ENCODE data around the gene WDR33. TPM values are rescaled to one million over a fixed set of nuclear protein-coding genes. Genes with fewer than 3 reads are reported as not detected.

Gene WDR33
- total RNA-seq = 10 to 100 TPM; 54.5 to 79.8 (median 76.2) TPM
- 70.7 TPM for total RNA-seq (2013)
- total RNA-seq = 132 to 256 (median 164) reads per million in 29 experiments

DNA sequence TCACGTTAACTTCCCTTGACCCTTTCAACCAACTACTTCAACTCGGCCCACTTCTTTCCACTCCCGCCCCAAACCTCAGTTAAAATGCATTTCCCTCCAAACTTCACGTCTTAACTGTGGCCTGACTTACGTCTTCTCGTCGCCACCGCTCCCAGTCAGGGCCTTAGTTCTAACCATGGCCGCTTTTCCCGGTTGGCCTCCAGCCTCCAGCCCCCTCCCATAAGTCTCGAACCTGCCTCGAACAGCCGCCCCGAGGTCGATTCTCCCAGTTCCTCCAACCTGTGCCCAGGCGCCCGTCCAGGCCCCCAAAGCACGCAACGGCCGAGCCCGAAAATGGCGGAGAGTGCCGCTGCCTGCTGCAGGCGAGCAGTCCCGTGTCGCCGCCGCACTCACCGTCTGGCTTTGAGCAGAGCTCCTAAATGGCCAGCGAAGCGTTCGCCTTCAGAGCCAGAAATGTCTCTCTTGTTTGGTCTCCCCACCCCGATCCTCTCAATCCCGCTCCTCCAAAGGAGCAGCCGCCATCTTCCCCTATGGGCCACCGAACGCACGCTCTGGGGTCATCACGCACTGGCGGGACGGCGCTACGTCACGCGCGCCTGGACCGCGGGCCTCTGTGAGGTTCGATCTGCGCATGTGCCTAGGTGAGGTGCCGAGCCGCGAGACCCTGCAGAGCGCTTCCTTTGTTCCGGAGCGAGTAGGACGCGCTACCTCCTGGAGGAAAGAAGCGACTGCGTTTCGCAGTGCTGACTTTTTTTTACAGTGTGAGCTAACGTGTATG lies at the start of gene WDR33:
Gene WDR33, minus strand, starts transcription at position 553 of the 778 bp plus-strand sequence. CDS start 40,190 bp downstream, outside the sequence.
- Histone ChIP-seq H3K4me3 (ENCODE audit: control insufficient read depth in 1 of 2, extremely low read depth in 1 of 2, low read length in 1 of 2) (peak within 1 kb of the TSS; percentile 91 to 96), H3K36me3 (ENCODE audit: control insufficient read depth in 2 of 2, extremely low read depth in 1 of 2, insufficient read depth in 1 of 2, low read length in 1 of 2) (no peaks in the 10 kb centered on the region), H3K27me3 (replicated peaks in 1 of 2; ENCODE audit: control insufficient read depth in 2 of 2, extremely low read depth in 1 of 2, insufficient read depth in 2 of 2, low read length in 1 of 2) (no peaks in the 10 kb centered on the region), H3K27ac (ENCODE audit: low read length) (peak within 1 kb of the TSS; percentile 99), H3K9me3 (no peaks in the 10 kb centered on the region), H3K4me1 (ENCODE audit: control insufficient read depth in 1 of 2, extremely low read depth in 1 of 2, insufficient read depth in 2 of 2, low read length in 2 of 2) (peaks cover 18 to 35% of the 10 kb centered on the region in 2 experiments)
- peak; percentile 96 to 99 (median 98) for ATAC-seq (replicated peaks in 1 of 4)
- CTCF ChIA-PET = interaction anchor here (0.6 to 4.1 kb wide), 6 partner anchors 19 to 285 kb away, joined by 3 to 9 read pairs (median 6); partner anchors contain the start of gene POLR2D (in 1 of the 2)
- peaks cover 2 to 4% of the 10 kb centered on the region in 2 donors for H3K27me3 Mint-ChIP-seq
- POLR2A ChIA-PET = interaction anchor here (0.5 to 1.4 kb wide), 2 partner anchors 12 to 108 kb away, joined by 3 to 10 read pairs; no protein-coding TSS in a partner anchor
- H3K27ac Mint-ChIP-seq = peak within 1 kb of the TSS; percentile 97 to 98
- H3K9me3 Mint-ChIP-seq = no peaks in the 10 kb centered on the region
- WGBS (ENCODE audit: insufficient coverage) = under 1% methylated on average over 59 of the region's 62 CpGs
- DNase-seq = peak; percentile 86 to 97 (median 92)
- peaks cover 9% of the 10 kb centered on the region for H3K36me3 Mint-ChIP-seq
- H3K4me3 Mint-ChIP-seq = peak within 1 kb of the TSS; percentile 95 to 100 (median 98)
- peaks cover 46 to 63% (median 58%) of the 10 kb centered on the region in 3 donors for H3K4me1 Mint-ChIP-seq

DNA sequence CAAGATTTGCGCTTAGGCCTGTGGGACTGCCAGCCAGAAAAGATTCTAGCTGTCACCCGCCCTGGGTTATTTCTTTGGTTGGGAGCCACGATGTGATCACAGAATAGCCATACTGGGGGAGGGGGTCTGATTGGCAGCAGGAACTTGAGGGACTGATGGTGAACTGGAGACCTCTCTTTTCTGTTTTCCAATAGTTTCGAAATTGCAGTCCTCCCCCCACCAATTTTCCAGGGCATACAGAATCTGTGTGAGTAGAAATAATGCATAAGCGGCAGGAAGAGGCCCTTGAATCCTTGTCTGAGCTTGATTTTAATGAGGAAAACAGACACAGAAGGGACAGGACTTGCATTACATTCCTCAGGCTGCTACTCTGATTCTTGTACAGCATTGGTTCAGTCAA lies 49.2 kb upstream of the WDR33 start:
- Mint-ChIP-seq H3K4me3 (no peak overlapping the region), H3K27me3 (no peaks in the 10 kb centered on the region), H3K27ac (peak overlapping the region in 1 of 2 donors; percentile 62), H3K36me3 (peaks cover 21% of the 10 kb centered on the region), H3K4me1 (peaks cover 28 to 35% (median 31%) of the 10 kb centered on the region in 3 donors), H3K9me3 (no peaks in the 10 kb centered on the region)
- no peak for ATAC-seq (replicated peaks in 1 of 4)
- Histone ChIP-seq H3K27me3 (replicated peaks in 1 of 2; ENCODE audit: control insufficient read depth in 2 of 2, extremely low read depth in 1 of 2, insufficient read depth in 2 of 2, low read length in 1 of 2) (no peaks in the 10 kb centered on the region), H3K9me3 (no peaks in the 10 kb centered on the region), H3K36me3 (ENCODE audit: control insufficient read depth in 2 of 2, extremely low read depth in 1 of 2, insufficient read depth in 1 of 2, low read length in 1 of 2) (peaks cover 0 to 24% of the 10 kb centered on the region in 2 donors), H3K27ac (ENCODE audit: low read length) (no peak overlapping the region), H3K4me1 (ENCODE audit: control insufficient read depth in 1 of 2, extremely low read depth in 1 of 2, insufficient read depth in 2 of 2, low read length in 2 of 2) (peaks cover 3 to 42% of the 10 kb centered on the region in 2 experiments), H3K4me3 (ENCODE audit: control insufficient read depth in 1 of 2, extremely low read depth in 1 of 2, low read length in 1 of 2) (no peak overlapping the region)
- no peak for DNase-seq
- 100% methylated on average over 1 of the region's 5 CpGs for WGBS (ENCODE audit: insufficient coverage)
- ChIA-PET POLR2A (interaction anchor here in 1 of 2 donors (0.6 kb wide), 1 partner anchor 173 kb away, joined by 3 read pairs; no protein-coding TSS in a partner anchor), CTCF (interaction anchor here in 1 of 2 donors (0.7 kb wide), 1 partner anchor 780 kb away, joined by 4 read pairs; no protein-coding TSS in a partner anchor)

DNA sequence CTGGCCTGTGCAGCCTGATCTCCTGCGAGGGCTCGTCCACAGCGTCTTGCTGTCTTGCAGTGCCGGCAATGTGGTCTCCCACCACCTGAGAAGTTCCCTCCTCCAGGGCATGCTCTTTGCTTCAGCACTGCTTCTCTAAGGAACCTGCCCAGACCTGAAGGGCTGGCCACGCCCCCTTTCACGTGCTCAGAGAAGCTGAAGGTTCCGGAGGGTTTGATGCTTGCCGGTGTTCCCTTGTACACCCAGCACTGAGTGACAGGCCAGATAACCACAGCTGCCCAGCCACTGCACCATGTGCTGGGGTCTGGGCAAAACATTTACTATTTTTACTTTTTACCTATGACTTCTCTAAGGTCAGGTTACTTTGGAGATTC lies 48.7 kb upstream of the WDR33 start:
- 5% methylated on average over 8 of the region's 8 CpGs for WGBS (ENCODE audit: insufficient coverage)
- H3K9me3 Mint-ChIP-seq = no peaks in the 10 kb centered on the region
- CTCF ChIA-PET = interaction anchor here (0.6 to 0.7 kb wide), 2 partner anchors 517 to 779 kb away, joined by 4 to 8 read pairs; no protein-coding TSS in a partner anchor

DNA sequence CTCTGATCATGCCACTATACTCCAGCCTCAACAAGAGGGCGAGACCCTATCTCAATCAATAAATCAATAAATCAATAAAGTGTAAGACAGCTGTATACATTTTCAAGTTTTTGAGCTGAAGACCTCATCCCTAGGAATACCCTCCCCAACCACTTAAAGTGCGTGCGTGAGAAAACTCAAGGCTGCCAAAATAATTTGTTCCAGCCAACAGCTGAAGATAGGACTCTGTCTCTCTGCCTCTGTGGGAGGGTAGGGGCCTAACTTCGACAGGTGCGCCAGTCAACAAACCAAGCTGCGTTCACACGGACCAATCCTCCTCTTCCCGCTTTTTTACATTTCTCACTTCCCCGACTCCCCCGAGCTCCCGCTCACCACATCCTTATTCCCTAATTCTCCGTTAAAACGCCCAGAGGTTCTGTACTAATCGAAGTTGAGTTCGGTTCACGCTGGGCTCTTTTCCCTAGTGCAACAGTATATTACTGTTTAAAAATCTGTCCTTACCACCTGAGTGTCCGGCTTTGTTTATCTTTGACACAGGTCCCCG lies 46.4 kb upstream of the WDR33 start:
- H3K27me3 ChIP-seq (replicated peaks in 1 of 2; ENCODE audit: control insufficient read depth in 2 of 2, extremely low read depth in 1 of 2, insufficient read depth in 2 of 2, low read length in 1 of 2) = no peaks in the 10 kb centered on the region
- peaks cover 12% of the 10 kb centered on the region for H3K36me3 Mint-ChIP-seq
- POLR2A ChIA-PET = interaction anchor here (0.5 to 1.4 kb wide), 4 partner anchors 27 to 588 kb away, joined by 5 to 20 read pairs (median 8); no protein-coding TSS in a partner anchor
- no peaks in the 10 kb centered on the region for H3K27me3 Mint-ChIP-seq
- CTCF ChIA-PET = interaction anchor here (0.5 to 1.5 kb wide), 5 partner anchors 27 to 371 kb away, joined by 3 to 4 read pairs (median 4); partner anchors contain the start of gene WDR33 (in 1 of the 2)
- peaks cover 0 to 5% of the 10 kb centered on the region in 2 donors for H3K36me3 ChIP-seq (ENCODE audit: control insufficient read depth in 2 of 2, extremely low read depth in 1 of 2, insufficient read depth in 1 of 2, low read length in 1 of 2)
- H3K9me3 Mint-ChIP-seq = no peaks in the 10 kb centered on the region
- H3K4me3 Mint-ChIP-seq = peak overlapping the region; percentile 93 to 95 (median 94)
- peaks cover 51 to 59% (median 52%) of the 10 kb centered on the region in 3 donors for H3K4me1 Mint-ChIP-seq
- 0% methylated on average over 10 of the region's 18 CpGs for WGBS (ENCODE audit: insufficient coverage)
- peak overlapping the region; percentile 68 to 82 for H3K4me3 ChIP-seq (ENCODE audit: control insufficient read depth in 1 of 2, extremely low read depth in 1 of 2, low read length in 1 of 2)
- ATAC-seq (replicated peaks in 1 of 4) (peak in 2 of 4 experiments; percentile 2 to 6), DNase-seq (peak in 8 of 35 experiments; percentile 1 to 37 (median 14))
- H3K4me1 ChIP-seq (ENCODE audit: control insufficient read depth in 1 of 2, extremely low read depth in 1 of 2, insufficient read depth in 2 of 2, low read length in 2 of 2) = peaks cover 3 to 42% of the 10 kb centered on the region in 2 experiments
- peak overlapping the region; percentile 55 for H3K27ac ChIP-seq (ENCODE audit: low read length)
- no peaks in the 10 kb centered on the region for H3K9me3 ChIP-seq
- peak overlapping the region; percentile 68 to 89 for H3K27ac Mint-ChIP-seq

More for the DNA sequence above, 48.7 kb upstream of the WDR33 start:
- Mint-ChIP-seq H3K27ac (peak overlapping the region; percentile 48 to 62), H3K4me3 (peak overlapping the region; percentile 71 to 94 (median 75)), H3K4me1 (peaks cover 31 to 39% (median 33%) of the 10 kb centered on the region in 3 donors), H3K27me3 (no peaks in the 10 kb centered on the region), H3K36me3 (peaks cover 17% of the 10 kb centered on the region)
- H3K27me3 ChIP-seq (replicated peaks in 1 of 2; ENCODE audit: control insufficient read depth in 2 of 2, extremely low read depth in 1 of 2, insufficient read depth in 2 of 2, low read length in 1 of 2) = no peaks in the 10 kb centered on the region
- H3K4me1 ChIP-seq (ENCODE audit: control insufficient read depth in 1 of 2, extremely low read depth in 1 of 2, insufficient read depth in 2 of 2, low read length in 2 of 2) = peaks cover 3 to 42% of the 10 kb centered on the region in 2 experiments
- peak; percentile 35 to 68 (median 43) for ATAC-seq (replicated peaks in 1 of 4)
- H3K4me3 ChIP-seq (ENCODE audit: control insufficient read depth in 1 of 2, extremely low read depth in 1 of 2, low read length in 1 of 2) = no peak overlapping the region
- no peaks in the 10 kb centered on the region for H3K9me3 ChIP-seq
- peak; percentile 46 to 82 (median 71) for DNase-seq
- POLR2A ChIA-PET = interaction anchor here (0.6 to 0.7 kb wide), 3 partner anchors 43 to 173 kb away, joined by 3 to 7 read pairs (median 5); no protein-coding TSS in a partner anchor
- peaks cover 0 to 19% of the 10 kb centered on the region in 2 donors for H3K36me3 ChIP-seq (ENCODE audit: control insufficient read depth in 2 of 2, extremely low read depth in 1 of 2, insufficient read depth in 1 of 2, low read length in 1 of 2)
- no peak overlapping the region for H3K27ac ChIP-seq (ENCODE audit: low read length)

DNA sequence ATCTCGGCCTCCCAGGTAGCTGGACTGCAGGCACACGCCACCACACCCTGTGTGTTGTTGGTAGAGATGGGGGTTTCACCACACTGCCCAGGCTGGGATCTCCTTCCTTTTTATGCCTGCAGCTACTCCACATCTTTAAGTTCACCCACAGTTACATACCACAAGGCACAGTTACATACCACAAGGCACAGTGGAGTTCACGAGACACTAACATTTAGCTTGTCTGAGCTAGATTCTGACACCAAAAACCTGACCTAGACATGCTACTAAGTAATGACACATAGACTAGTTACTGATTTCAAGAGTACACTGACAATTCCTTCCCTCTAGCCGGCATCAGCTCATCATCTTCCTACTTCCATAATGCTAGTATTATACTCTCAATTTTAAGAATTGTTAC lies 42.7 kb upstream of the WDR33 start:
- H3K4me1 ChIP-seq (ENCODE audit: control insufficient read depth in 1 of 2, extremely low read depth in 1 of 2, insufficient read depth in 2 of 2, low read length in 2 of 2) = peaks cover 3 to 29% of the 10 kb centered on the region in 2 experiments
- Mint-ChIP-seq H3K36me3 (peaks cover 25% of the 10 kb centered on the region), H3K27ac (peak overlapping the region; percentile 33 to 54), H3K4me1 (peaks cover 47 to 54% (median 53%) of the 10 kb centered on the region in 3 donors), H3K27me3 (no peaks in the 10 kb centered on the region), H3K4me3 (no peak overlapping the region), H3K9me3 (no peaks in the 10 kb centered on the region)
- H3K9me3 ChIP-seq = no peaks in the 10 kb centered on the region
- H3K27ac ChIP-seq (ENCODE audit: low read length) = no peak overlapping the region
- DNase-seq (no peak), ATAC-seq (replicated peaks in 1 of 4) (no peak)
- ChIA-PET POLR2A (interaction anchor here in 1 of 2 donors (0.7 kb wide), 2 partner anchors 12 to 223 kb away, joined by 3 to 6 read pairs; no protein-coding TSS in a partner anchor), CTCF (interaction anchor here in 1 of 2 donors (0.6 kb wide), 1 partner anchor 31 kb away, joined by 3 read pairs; no protein-coding TSS in a partner anchor)
- peaks cover 0 to 28% of the 10 kb centered on the region in 2 donors for H3K36me3 ChIP-seq (ENCODE audit: control insufficient read depth in 2 of 2, extremely low read depth in 1 of 2, insufficient read depth in 1 of 2, low read length in 1 of 2)
- WGBS (ENCODE audit: insufficient coverage) = 58% methylated on average over 1 of the region's 4 CpGs
- H3K4me3 ChIP-seq (ENCODE audit: control insufficient read depth in 1 of 2, extremely low read depth in 1 of 2, low read length in 1 of 2) = no peak overlapping the region
- no peaks in the 10 kb centered on the region for H3K27me3 ChIP-seq (replicated peaks in 1 of 2; ENCODE audit: control insufficient read depth in 2 of 2, extremely low read depth in 1 of 2, insufficient read depth in 2 of 2, low read length in 1 of 2)

DNA sequence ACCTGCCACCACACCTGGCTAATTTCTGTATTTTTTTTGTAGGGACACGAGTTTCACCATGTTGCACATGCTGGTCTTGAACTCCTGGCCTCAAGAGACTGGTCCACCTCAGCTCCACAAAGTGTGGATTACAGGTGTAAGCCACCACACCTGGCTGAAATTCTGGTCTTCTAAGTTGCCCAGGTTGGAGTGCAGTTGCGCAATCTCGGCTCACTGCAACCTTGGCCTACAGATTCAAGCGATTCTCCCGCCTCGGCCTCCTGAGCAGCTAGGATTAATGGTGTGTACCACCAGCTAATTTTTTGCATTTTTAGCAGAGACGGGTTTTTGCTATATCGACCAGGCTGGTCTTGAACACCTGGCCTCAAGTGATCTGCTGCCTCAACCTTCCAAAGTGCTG lies 41.4 kb upstream of the WDR33 start:
- Mint-ChIP-seq H3K27me3 (no peaks in the 10 kb centered on the region), H3K27ac (no peak overlapping the region), H3K36me3 (peaks cover 25% of the 10 kb centered on the region), H3K9me3 (no peaks in the 10 kb centered on the region), H3K4me1 (peaks cover 41 to 46% (median 44%) of the 10 kb centered on the region in 3 donors), H3K4me3 (no peak overlapping the region)
- Histone ChIP-seq H3K9me3 (no peaks in the 10 kb centered on the region), H3K4me1 (ENCODE audit: control insufficient read depth in 1 of 2, extremely low read depth in 1 of 2, insufficient read depth in 2 of 2, low read length in 2 of 2) (peaks cover 3 to 21% of the 10 kb centered on the region in 2 experiments), H3K36me3 (ENCODE audit: control insufficient read depth in 2 of 2, extremely low read depth in 1 of 2, insufficient read depth in 1 of 2, low read length in 1 of 2) (peaks cover 0 to 37% of the 10 kb centered on the region in 2 donors), H3K27ac (ENCODE audit: low read length) (no peak overlapping the region), H3K4me3 (ENCODE audit: control insufficient read depth in 1 of 2, extremely low read depth in 1 of 2, low read length in 1 of 2) (no peak overlapping the region), H3K27me3 (replicated peaks in 1 of 2; ENCODE audit: control insufficient read depth in 2 of 2, extremely low read depth in 1 of 2, insufficient read depth in 2 of 2, low read length in 1 of 2) (no peaks in the 10 kb centered on the region)
- ChIA-PET POLR2A (no interaction called here), CTCF (no interaction called here)
- no peak for ATAC-seq (replicated peaks in 1 of 4)
- DNase-seq = no peak
- 94% methylated on average over 8 of the region's 8 CpGs for WGBS (ENCODE audit: insufficient coverage)
